Posterior cingulate gyrus (tissue), 11 donors: Measurements from ENCODE around the gene ABHD1.
A peak's percentile ranks its signal among the peaks of the same experiment; 100 is the strongest.
"Not testable (repeated sequence)": the region's sequence is repeated elsewhere in the genome, so short reads cannot be mapped to it uniquely, and the experiment has no call there.

Experiments
- DNase-seq, 10 donors: peaks; one replicate each; pipeline versions ENCODE4 v3.0.0 to v3.0.0-alpha.2; 2020 to 2021; ENCODE audit warnings: mixed read lengths in 3 of 10
- intact Hi-C: fragments of 100-400 bp; cut with DNase I; formaldehyde crosslinking; loops from one replicate; pipeline ENCODE4 v1.15.1; 2023

ABHD1 gene

GRCh38 chr2:27123302-27124150 is at the start of gene ABHD1:
TSS of gene ABHD1 (plus strand) at chr2:27123815. CDS start at chr2:27123949, 134 bp downstream.
- intact Hi-C loops = no loop called here
- peak; percentile 53 to 97 (median 78) for DNase-seq

GRCh38 chr2:27074738-27075565 is 48.7 kb upstream of the ABHD1 start:
- intact Hi-C loops = no loop called here
- peak in 2 of 10 donors; percentile 44 to 66 for DNase-seq

- intact Hi-C loops = not testable (repeated sequence)
- peak in 1 of 10 donors; percentile 27 for DNase-seq
Measured at GRCh38 chr2:27075566-27075871, 48.1 kb upstream of the ABHD1 start.

- intact Hi-C loops = no loop called here
- DNase-seq = peak in 1 of 10 donors; percentile 7
Measured at GRCh38 chr2:27076323-27076722, 47.3 kb upstream of the ABHD1 start.

- intact Hi-C loops = no loop called here
- peak in 2 of 10 donors; percentile 23 to 52 for DNase-seq
Measured at GRCh38 chr2:27077231-27077630, 46.4 kb upstream of the ABHD1 start.

- intact Hi-C loops = no loop called here
Measured at GRCh38 chr2:27078267-27079194, 45.1 kb upstream of the ABHD1 start, which contains the start of gene EMILIN1. TSS of gene EMILIN1 (plus strand) at chr2:27078615. CDS start at chr2:27079066, 451 bp downstream.

GRCh38 chr2:27079233-27080139 is 44.1 kb upstream of the ABHD1 start:
- intact Hi-C loops = no loop called here
- DNase-seq = peak in 1 of 10 donors; percentile 80

More at GRCh38 chr2:27078267-27079194, 45.1 kb upstream of the ABHD1 start, which contains the start of gene EMILIN1:
- peak in 9 of 10 donors; percentile 33 to 92 (median 50) for DNase-seq

GRCh38 chr2:27080140-27080469 is 43.5 kb upstream of the ABHD1 start:
- peak in 2 of 10 donors; percentile 67 to 70 for DNase-seq
- intact Hi-C loops = no loop called here

GRCh38 chr2:27080603-27080936 is 43.0 kb upstream of the ABHD1 start:
- intact Hi-C loops = no loop called here
- DNase-seq = peak in 2 of 10 donors; percentile 64 to 74

GRCh38 chr2:27081984-27082772 is 41.4 kb upstream of the ABHD1 start:
- DNase-seq = peak in 2 of 10 donors; percentile 74 to 83
- intact Hi-C loops = no loop called here

GRCh38 chr2:27082773-27083409 is 40.7 kb upstream of the ABHD1 start:
- intact Hi-C loops = no loop called here
- DNase-seq = peak in 2 of 10 donors; percentile 63 to 77

GRCh38 chr2:27083410-27084296 is 40.0 kb upstream of the ABHD1 start:
- DNase-seq = peak in 2 of 10 donors; percentile 47 to 75
- intact Hi-C loops = no loop called here

- intact Hi-C loops = loop anchor here (1.0 to 5.0 kb wide), 2 partner anchors 48 to 123 kb away; partner anchors contain the start of gene PREB
- DNase-seq = peak in 2 of 10 donors; percentile 35 to 54
Measured at GRCh38 chr2:27084297-27085061, 39.1 kb upstream of the ABHD1 start.

GRCh38 chr2:27085062-27085672 is 38.4 kb upstream of the ABHD1 start:
- intact Hi-C loops = loop anchor here (1.0 to 5.0 kb wide), 2 partner anchors 47 to 124 kb away; partner anchors contain the start of gene PREB
- peak in 2 of 10 donors; percentile 53 to 70 for DNase-seq

- peak; percentile 57 to 96 (median 78) for DNase-seq
Measured at GRCh38 chr2:27085673-27086089, 37.9 kb upstream of the ABHD1 start.

More at GRCh38 chr2:27085673-27086089, 37.9 kb upstream of the ABHD1 start:
- intact Hi-C loops = loop anchor here (1.0 to 5.0 kb wide), 3 partner anchors 35 to 124 kb away; partner anchors contain the start of genes AGBL5 and PREB
